K562 (cell line): ENCODE data around the gene PSMA6. TPM values are rescaled to one million over a fixed set of nuclear protein-coding genes. Genes with fewer than 3 reads are reported as not detected.

Source experiments
- C11orf30 ChIP-seq: fragments of 450-650 bp; IDR thresholded peaks from 2 replicates; pipeline ENCODE4 v1.6.1; 2016; ENCODE audit warnings: low read depth, mild to moderate bottlenecking
- CREM ChIP-seq: IDR thresholded peaks from 2 replicates; pipeline ENCODE4 v1.6.1; 2014; ENCODE audit warnings: antibody characterized with exemption, low read depth
- E2F6 ChIP-seq, 2 experiments: IDR thresholded peaks; 2 replicates each; pipeline ENCODE4 v1.6.1; 2011; ENCODE audit warnings: borderline replicate concordance in 1 of 2, control low read depth in 1 of 2, low read depth in 1 of 2, low read length in 1 of 2, mild to moderate bottlenecking in 1 of 2, mixed read lengths in 1 of 2, moderate library complexity in 1 of 2; ENCODE audit not compliant: insufficient read depth in 1 of 2, insufficient read length in 1 of 2, poor library complexity in 1 of 2, severe bottlenecking in 1 of 2; ENCODE audit errors: extremely low read depth in 1 of 2
- ELF1 ChIP-seq: fragments of 200-800 bp; sonication (Bioruptor generic); IDR thresholded peaks from 2 replicates; pipeline ENCODE4 v1.6.1; 2016; ENCODE audit warnings: missing genetic modification characterization, missing compliant biosample characterization
- GABPB1 ChIP-seq: sonication (generic); formaldehyde crosslinking; IDR thresholded peaks from 2 replicates; pipeline ENCODE4 v1.8.0; 2022; ENCODE audit warnings: mild to moderate bottlenecking, missing genetic modification reagents
- HDAC1 ChIP-seq, 2 experiments: fragments of 450-650 bp; IDR thresholded peaks; 2 replicates each; pipeline ENCODE4 v1.6.1; 2016 to 2017; ENCODE audit warnings: inconsistent platforms in 1 of 2, mild to moderate bottlenecking in 1 of 2, moderate library complexity in 1 of 2
- JUND ChIP-seq, 2 experiments: IDR thresholded peaks; 2 replicates in 1 of 2; 3 replicates in 1 of 2; pipeline ENCODE4 v1.6.1; 2011; ENCODE audit warnings: borderline replicate concordance in 2 of 2, low read depth in 2 of 2, low read length in 2 of 2, improper control_type of control experiment in 1 of 2, missing biosample characterization in 1 of 2, missing genetic modification characterization in 1 of 2, missing genetic modification reagents in 1 of 2
- MYC ChIP-seq, 2 experiments: fragments of 250-450 bp in 1 of 2; sonication (Bioruptor Pico) in 1 of 2; IDR thresholded peaks; 2 replicates each; pipeline versions ENCODE4 v1.5.1 to v1.6.1; 2012 to 2021; ENCODE audit warnings: low read depth in 2 of 2, borderline replicate concordance in 1 of 2, improper control_type of control experiment in 1 of 2, low read length in 1 of 2, mild to moderate bottlenecking in 1 of 2, moderate library complexity in 1 of 2
- NR2C2 ChIP-seq, 2 experiments: fragments of 200-800 bp in 1 of 2; sonication (Bioruptor generic) in 1 of 2; sonication (generic) in 1 of 2; formaldehyde crosslinking in 1 of 2; IDR thresholded peaks; 2 replicates each; pipeline versions ENCODE4 v1.6.1 to v1.8.0; 2016 to 2022; ENCODE audit warnings: mild to moderate bottlenecking in 1 of 2, missing compliant biosample characterization in 1 of 2, missing genetic modification characterization in 1 of 2, missing genetic modification reagents in 1 of 2
- SMAD2 ChIP-seq: fragments of 150-350 bp; IDR thresholded peaks from 2 replicates; pipeline ENCODE4 v1.6.1; 2014; ENCODE audit warnings: low read depth, mild to moderate bottlenecking, low read length
- SMARCA5 ChIP-seq: fragments of 450-650 bp; IDR thresholded peaks from 2 replicates; pipeline ENCODE4 v1.6.1; 2016
- TAF7 ChIP-seq: fragments of 450-650 bp; IDR thresholded peaks from 2 replicates; pipeline ENCODE4 v1.6.1; 2016; ENCODE audit warnings: missing genetic modification characterization, missing compliant biosample characterization
- ZNF449 ChIP-seq: fragments of 250-450 bp; sonication (Bioruptor Pico); IDR thresholded peaks from 2 replicates; pipeline ENCODE4 v1.8.0; 2022; ENCODE audit warnings: moderate library complexity, mild to moderate bottlenecking, inconsistent platforms
- ZNF592 ChIP-seq: fragments of 450-650 bp; IDR thresholded peaks from 2 replicates; pipeline ENCODE4 v1.6.1; 2017; ENCODE audit warnings: antibody characterized with exemption, mild to moderate bottlenecking
- polyA plus RNA-seq, 8 experiments: library from polyadenylated mRNA; depleted of rRNA in 4 of 8; stranded (reverse) in 5 of 8; unstranded in 3 of 8; fragments of >200 nt; fragmentation: Nextera tagmentation in 2 of 8; fragmentation: Illumina TruSeq in 1 of 8; extraction: Ambion mirVana in 2 of 8; extraction: Trizol in 1 of 8; gene quantifications; 2 replicates each; pipeline versions ENCODE4 v1.2.1 to v1.2.3, GENCODE V29; 2011 to 2014; ENCODE audit warnings: inconsistent platforms in 1 of 8, missing spikeins in 1 of 8
- total RNA-seq, 7 experiments: library from RNA; depleted of rRNA in 6 of 7; stranded (reverse); fragments of >200 nt in 6 of 7; fragmentation: Illumina TruSeq in 2 of 7; extraction: Trizol in 2 of 7; gene quantifications; 2 replicates each; pipeline versions ENCODE4 v1.2.1 to v1.2.3, GENCODE V29; 2011 to 2021; ENCODE audit warnings: low replicate concordance in 1 of 7

PSMA6 gene
- total and polyA plus RNA-seq, 9 of the 15 experiments (the other 6 are each of a cell fraction or from before 2014, with no cell fraction given), result 210 to 952 (median 288) TPM

- TF ChIP-seq E2F6 (IDR thresholded peaks at IDR 0.05; ENCODE audit: borderline replicate concordance in 1 of 2, extremely low read depth in 1 of 2, insufficient read depth in 1 of 2, insufficient read length in 1 of 2, low read depth in 1 of 2, low read length in 1 of 2, poor library complexity in 1 of 2, severe bottlenecking in 1 of 2) (peak in 1 of 2 experiments; percentile 16), ZNF449 (CRISPR knock-in tag) (no peak), HDAC1 (IDR thresholded peaks at IDR 0.05) (peak in 1 of 2 experiments; percentile 68; a peak in 2 of 4 replicates), SMARCA5 (no peak), SMAD2 (no peak), GABPB1 (CRISPR knock-in tag) (peak; percentile 94), JUND (IDR thresholded peaks at IDR 0.05; ENCODE audit: borderline replicate concordance, low read depth, low read length) (no peak; the same call in 1 of the 2 replicates), JUND (tag; IDR thresholded peaks at IDR 0.05; ENCODE audit: borderline replicate concordance, low read depth, low read length) (peak; percentile 7; the same call in 1 of the 3 replicates), MYC (IDR thresholded peaks at IDR 0.05; ENCODE audit: low read depth, low read length) (peak; percentile 63), MYC (CRISPR knock-in tag; IDR thresholded peaks at IDR 0.05; ENCODE audit: borderline replicate concordance, low read depth) (no peak), TAF7 (tag) (peak; percentile 37; the same call in 1 of the 2 replicates), ELF1 (tag) (peak; percentile 92), NR2C2 (CRISPR knock-in tag; IDR thresholded peaks at IDR 0.05) (peak; percentile 98), NR2C2 (tag; IDR thresholded peaks at IDR 0.05) (peak; percentile 99), C11orf30 (peak; percentile 85), ZNF592 (peak; percentile 27; the same call in 1 of the 2 replicates), CREM (peak; percentile 71)
Observed at GRCh38 chr14:35292051-35292769, at the start of gene PSMA6 (continued).
